ENCODE results near the gene CSAD. TPM values are rescaled to one million over a fixed set of nuclear protein-coding genes. Genes with fewer than 3 reads are reported as not detected.

Gene CSAD
- polyA plus RNA-seq, 1 of the 3 experiments (the other 2 are of a cell fraction) = 32.2 TPM

DNA sequence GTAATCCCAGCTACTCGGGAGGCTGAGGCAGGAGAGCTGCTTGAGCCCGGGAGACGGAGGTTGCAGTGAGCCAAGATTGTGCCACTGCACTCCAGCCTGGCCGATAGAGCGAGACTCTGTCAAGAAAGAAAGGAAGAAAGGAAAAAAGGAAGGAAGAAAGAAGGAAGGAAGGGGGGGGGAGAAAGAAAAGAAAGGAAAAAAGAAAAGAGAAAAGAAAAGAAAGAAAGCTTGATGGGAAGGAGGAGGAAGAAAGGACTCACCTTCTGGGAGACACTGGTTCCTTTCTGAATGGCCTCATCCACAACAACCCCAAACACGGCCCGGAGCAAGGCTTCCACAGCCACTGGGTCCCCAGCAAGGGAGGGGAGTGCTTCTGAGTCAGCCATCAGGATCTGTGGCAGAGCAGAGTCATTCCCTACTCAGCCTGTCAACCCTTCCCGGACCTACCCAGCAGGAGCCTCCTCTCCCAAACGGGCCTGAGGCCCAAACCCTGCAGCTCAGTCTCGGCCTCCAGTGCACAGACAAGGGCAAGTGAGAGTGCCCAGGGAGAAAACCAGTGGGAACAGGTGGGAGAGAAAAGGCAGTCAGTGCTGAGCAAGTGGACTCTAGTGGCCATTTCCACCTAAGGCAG, 7.5 kb downstream of the CSAD start:
- ChIA-PET POLR2A (no interaction called here), CTCF (interaction anchor here (0.9 to 23.1 kb wide), 4 partner anchors 12 to 107 kb away, joined by 3 to 272 read pairs (median 22); no protein-coding TSS in a partner anchor)
- no peak for DNase-seq
- H3F3A ChIP-seq (replicated peaks; ENCODE audit: insufficient read depth) = peaks cover 12% of the 10 kb centered on the region
- H3K4me1 ChIP-seq (ENCODE audit: control insufficient read depth in 1 of 2, insufficient read depth in 2 of 2, low read depth in 1 of 2, low read length in 1 of 2) = peaks cover 15 to 17% of the 10 kb centered on the region in 2 experiments; a peak in 2 of 4 replicates
- H3K4me2 ChIP-seq = no peak overlapping the region
- 83% methylated on average over 10 of the region's 10 CpGs for WGBS (ENCODE audit: low lambda C conversion rate)
- H3K27me3 ChIP-seq (ENCODE audit: insufficient read depth) = no peaks in the 10 kb centered on the region
- H3K27ac ChIP-seq (ENCODE audit: low read depth in 2 of 2, low read length in 1 of 2) = 0 out of 4 replicates have a peak overlapping the region, but pooled peaks of 1 of the 2 experiments have one; percentile 9
- H4K20me1 ChIP-seq (ENCODE audit: insufficient read depth) = no peaks in the 10 kb centered on the region
- no peaks in the 10 kb centered on the region for H3K36me3 ChIP-seq (replicated peaks in 1 of 2; ENCODE audit: control insufficient read depth in 1 of 2, insufficient read depth in 2 of 2, low read length in 1 of 2)
- H3K79me2 ChIP-seq (ENCODE audit: insufficient read depth) = no peaks in the 10 kb centered on the region
- no peak overlapping the region for H3K9ac ChIP-seq
- peak overlapping the region; percentile 35; the same call in 1 of the 2 replicates for H2AFZ ChIP-seq (ENCODE audit: low read depth)
- H3K4me3 ChIP-seq (ENCODE audit: low read depth in 2 of 2, low read length in 1 of 2) = no peak overlapping the region
- TF ChIP-seq ELF1 (IDR thresholded peaks at IDR 0.05) (no peak), FOSL2 (IDR thresholded peaks at IDR 0.05; ENCODE audit: borderline replicate concordance, low read depth) (no peak), RFX5 (IDR thresholded peaks at IDR 0.05; ENCODE audit: low read length) (no peak), YY1 (IDR thresholded peaks at IDR 0.05; ENCODE audit: low read depth) (no peak), FOXM1 (IDR thresholded peaks at IDR 0.05; ENCODE audit: low read depth) (no peak), GATA2 (CRISPR knock-in tag; IDR thresholded peaks at IDR 0.05) (no peak)
- TF ChIP-seq, protein P1, sequence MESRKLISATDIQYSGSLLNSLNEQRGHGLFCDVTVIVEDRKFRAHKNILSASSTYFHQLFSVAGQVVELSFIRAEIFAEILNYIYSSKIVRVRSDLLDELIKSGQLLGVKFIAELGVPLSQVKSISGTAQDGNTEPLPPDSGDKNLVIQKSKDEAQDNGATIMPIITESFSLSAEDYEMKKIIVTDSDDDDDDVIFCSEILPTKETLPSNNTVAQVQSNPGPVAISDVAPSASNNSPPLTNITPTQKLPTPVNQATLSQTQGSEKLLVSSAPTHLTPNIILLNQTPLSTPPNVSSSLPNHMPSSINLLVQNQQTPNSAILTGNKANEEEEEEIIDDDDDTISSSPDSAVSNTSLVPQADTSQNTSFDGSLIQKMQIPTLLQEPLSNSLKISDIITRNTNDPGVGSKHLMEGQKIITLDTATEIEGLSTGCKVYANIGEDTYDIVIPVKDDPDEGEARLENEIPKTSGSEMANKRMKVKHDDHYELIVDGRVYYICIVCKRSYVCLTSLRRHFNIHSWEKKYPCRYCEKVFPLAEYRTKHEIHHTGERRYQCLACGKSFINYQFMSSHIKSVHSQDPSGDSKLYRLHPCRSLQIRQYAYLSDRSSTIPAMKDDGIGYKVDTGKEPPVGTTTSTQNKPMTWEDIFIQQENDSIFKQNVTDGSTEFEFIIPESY (IDR thresholded peaks at IDR 0.05; ENCODE audit: borderline replicate concordance, low read depth) = no peak
- TF ChIP-seq, protein P2, sequence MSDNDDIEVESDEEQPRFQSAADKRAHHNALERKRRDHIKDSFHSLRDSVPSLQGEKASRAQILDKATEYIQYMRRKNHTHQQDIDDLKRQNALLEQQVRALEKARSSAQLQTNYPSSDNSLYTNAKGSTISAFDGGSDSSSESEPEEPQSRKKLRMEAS (IDR thresholded peaks at IDR 0.05; ENCODE audit: low read depth) = no peak
- TF ChIP-seq, protein P3, sequence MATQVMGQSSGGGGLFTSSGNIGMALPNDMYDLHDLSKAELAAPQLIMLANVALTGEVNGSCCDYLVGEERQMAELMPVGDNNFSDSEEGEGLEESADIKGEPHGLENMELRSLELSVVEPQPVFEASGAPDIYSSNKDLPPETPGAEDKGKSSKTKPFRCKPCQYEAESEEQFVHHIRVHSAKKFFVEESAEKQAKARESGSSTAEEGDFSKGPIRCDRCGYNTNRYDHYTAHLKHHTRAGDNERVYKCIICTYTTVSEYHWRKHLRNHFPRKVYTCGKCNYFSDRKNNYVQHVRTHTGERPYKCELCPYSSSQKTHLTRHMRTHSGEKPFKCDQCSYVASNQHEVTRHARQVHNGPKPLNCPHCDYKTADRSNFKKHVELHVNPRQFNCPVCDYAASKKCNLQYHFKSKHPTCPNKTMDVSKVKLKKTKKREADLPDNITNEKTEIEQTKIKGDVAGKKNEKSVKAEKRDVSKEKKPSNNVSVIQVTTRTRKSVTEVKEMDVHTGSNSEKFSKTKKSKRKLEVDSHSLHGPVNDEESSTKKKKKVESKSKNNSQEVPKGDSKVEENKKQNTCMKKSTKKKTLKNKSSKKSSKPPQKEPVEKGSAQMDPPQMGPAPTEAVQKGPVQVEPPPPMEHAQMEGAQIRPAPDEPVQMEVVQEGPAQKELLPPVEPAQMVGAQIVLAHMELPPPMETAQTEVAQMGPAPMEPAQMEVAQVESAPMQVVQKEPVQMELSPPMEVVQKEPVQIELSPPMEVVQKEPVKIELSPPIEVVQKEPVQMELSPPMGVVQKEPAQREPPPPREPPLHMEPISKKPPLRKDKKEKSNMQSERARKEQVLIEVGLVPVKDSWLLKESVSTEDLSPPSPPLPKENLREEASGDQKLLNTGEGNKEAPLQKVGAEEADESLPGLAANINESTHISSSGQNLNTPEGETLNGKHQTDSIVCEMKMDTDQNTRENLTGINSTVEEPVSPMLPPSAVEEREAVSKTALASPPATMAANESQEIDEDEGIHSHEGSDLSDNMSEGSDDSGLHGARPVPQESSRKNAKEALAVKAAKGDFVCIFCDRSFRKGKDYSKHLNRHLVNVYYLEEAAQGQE (IDR thresholded peaks at IDR 0.05; ENCODE audit: low read depth, low read length) = no peak
- no peaks in the 10 kb centered on the region for H3K9me2 ChIP-seq
- no peaks in the 10 kb centered on the region for H3K9me3 ChIP-seq

DNA sequence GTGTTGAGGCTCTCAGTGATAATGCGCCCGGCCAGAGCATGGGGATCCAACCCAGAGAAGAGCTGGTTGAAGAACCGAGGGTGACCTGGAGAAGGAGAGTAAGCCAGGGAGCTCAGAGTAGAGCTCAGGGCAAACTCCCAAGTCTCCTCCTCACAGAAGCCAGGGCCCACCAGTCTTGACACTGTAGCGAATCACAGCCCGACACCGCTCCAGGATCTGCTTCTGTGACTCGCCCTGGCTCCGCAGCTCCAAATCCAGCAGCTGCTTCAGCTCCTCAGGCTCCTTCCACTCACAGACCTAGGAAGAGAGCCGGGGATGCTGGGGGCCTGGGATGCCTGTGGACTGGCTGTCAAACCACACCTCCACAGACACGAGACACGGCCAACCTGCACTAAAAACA, 8.4 kb downstream of the CSAD start:
- ChIA-PET POLR2A (no interaction called here), CTCF (interaction anchor here (0.6 to 23.1 kb wide), 6 partner anchors 12 to 123 kb away, joined by 3 to 272 read pairs (median 4); no protein-coding TSS in a partner anchor)
- H3K79me2 ChIP-seq (ENCODE audit: insufficient read depth) = no peaks in the 10 kb centered on the region
- no peaks in the 10 kb centered on the region for H3K36me3 ChIP-seq (replicated peaks in 1 of 2; ENCODE audit: control insufficient read depth in 1 of 2, insufficient read depth in 2 of 2, low read length in 1 of 2)
- H3K4me1 ChIP-seq (ENCODE audit: control insufficient read depth in 1 of 2, insufficient read depth in 2 of 2, low read depth in 1 of 2, low read length in 1 of 2) = peaks cover 15 to 17% of the 10 kb centered on the region in 2 experiments; a peak in 2 of 4 replicates
- no peak overlapping the region; a peak in 1 of 4 replicates for H3K27ac ChIP-seq (ENCODE audit: low read depth in 2 of 2, low read length in 1 of 2)
- no peaks in the 10 kb centered on the region for H3K27me3 ChIP-seq (ENCODE audit: insufficient read depth)
- H3F3A ChIP-seq (replicated peaks; ENCODE audit: insufficient read depth) = peaks cover 12% of the 10 kb centered on the region
- H4K20me1 ChIP-seq (ENCODE audit: insufficient read depth) = no peaks in the 10 kb centered on the region
- H3K4me2 ChIP-seq = no peak overlapping the region
- H2AFZ ChIP-seq (ENCODE audit: low read depth) = no peak overlapping the region
- no peak overlapping the region for H3K4me3 ChIP-seq (ENCODE audit: low read depth in 2 of 2, low read length in 1 of 2)
- no peak for DNase-seq
- no peaks in the 10 kb centered on the region for H3K9me3 ChIP-seq
- H3K9ac ChIP-seq = no peak overlapping the region
- TF ChIP-seq FOXM1 (IDR thresholded peaks at IDR 0.05; ENCODE audit: low read depth) = no peak
- 84% methylated on average over 10 of the region's 11 CpGs for WGBS (ENCODE audit: low lambda C conversion rate)
- no peaks in the 10 kb centered on the region for H3K9me2 ChIP-seq
